Endothelial cell of umbilical vein (primary cell): ENCODE measurements around the gene COL28A1. TPM values are rescaled to one million over a fixed set of nuclear protein-coding genes. Genes with fewer than 3 reads are reported as not detected.

Experiments used
- BruUV-seq: library from RNA; stranded (reverse); fragments of 400-500 nt; replicated peaks from 2 replicates; lab custom pipeline; 2021; lab: Mats Ljungman, UMichigan
- CTCF ChIA-PET: fragments of 300-600, 350-600 bp; sonication (Branson Sonifier 250); formaldehyde crosslinking; loops from one replicate; lab custom pipeline; 2021; ENCODE audit warnings: antibody characterized with exemption, inconsistent platforms; lab: Charles Lee
- POLR2A ChIA-PET: fragments of 300-600, 350-600 bp; sonication (Branson Sonifier 250); formaldehyde crosslinking; loops from one replicate; lab custom pipeline; 2021; ENCODE audit warnings: antibody characterized with exemption, inconsistent platforms; lab: Charles Lee
- DNase-seq: peaks from one replicate; pipeline ENCODE4 v3.0.0-alpha.2; 2011; ENCODE audit warnings: low read depth, low spot score
- FAIRE-seq: peaks from 2 replicates; lab custom pipeline; 2011; peaks lifted over from hg19 to GRCh38; lab: Jason Lieb, UNC
- H2AFZ ChIP-seq: 2 replicates; pipeline ENCODE4 v1.6.0; 2012; ENCODE audit warnings: low read depth, low read length, control low read depth, inconsistent platforms
- H3K27ac ChIP-seq: 2 replicates; pipeline ENCODE4 v1.5.1; 2011; ENCODE audit warnings: low read depth, mild to moderate bottlenecking, control low read depth, low read length, moderate library complexity; ENCODE audit not compliant: insufficient read depth
- H3K27me3 ChIP-seq, 2 experiments: 2 replicates each; pipeline versions ENCODE4 v1.6.0 to v1.6.1; 2011; ENCODE audit warnings: low read length in 2 of 2, mixed read lengths in 1 of 2; ENCODE audit not compliant: control insufficient read depth in 2 of 2, insufficient read depth in 2 of 2
- H3K36me3 ChIP-seq, 2 experiments: 2 replicates in 1 of 2; 3 replicates in 1 of 2; pipeline ENCODE4 v1.5.1; 2011; ENCODE audit warnings: low read length in 2 of 2, mild to moderate bottlenecking in 1 of 2, moderate library complexity in 1 of 2; ENCODE audit not compliant: control insufficient read depth in 2 of 2, insufficient read depth in 2 of 2; ENCODE audit errors: extremely low read depth in 1 of 2
- H3K4me1 ChIP-seq: 3 replicates; pipeline ENCODE4 v1.5.1; 2011; ENCODE audit warnings: mild to moderate bottlenecking, low read length; ENCODE audit not compliant: control insufficient read depth, insufficient read depth; ENCODE audit errors: extremely low read depth
- H3K4me2 ChIP-seq: 2 replicates; pipeline ENCODE4 v1.6.1; 2011; ENCODE audit warnings: low read length, control low read depth, mixed read lengths; ENCODE audit not compliant: insufficient read depth
- H3K4me3 ChIP-seq, 3 experiments: fragments of 200-600 bp in 1 of 3; sonication (generic), shearing (Covaris generic) in 1 of 3; replicated peaks in 1 of 3; 2 replicates each; pipeline ENCODE4 v1.5.1; 2011 to 2016; ENCODE audit warnings: control low read depth in 3 of 3, low read length in 3 of 3, mild to moderate bottlenecking in 2 of 3, inconsistent platforms in 1 of 3, low read depth in 1 of 3, moderate library complexity in 1 of 3; ENCODE audit not compliant: insufficient read depth in 1 of 3
- H3K79me2 ChIP-seq: 2 replicates; pipeline ENCODE4 v1.6.0; 2012; ENCODE audit warnings: low read length, inconsistent platforms; ENCODE audit not compliant: control insufficient read depth, insufficient read depth
- H3K9ac ChIP-seq: replicated peaks from 2 replicates; pipeline ENCODE3; 2011; ENCODE audit warnings: low read length, control low read depth; ENCODE audit not compliant: insufficient read depth; ENCODE audit errors: extremely low read depth
- H3K9me1 ChIP-seq: replicated peaks from 3 replicates; pipeline ENCODE4 v1.6.0; 2011; ENCODE audit warnings: mild to moderate bottlenecking, low read length; ENCODE audit not compliant: control insufficient read depth, insufficient read depth; ENCODE audit errors: extremely low read depth
- H3K9me3 ChIP-seq: replicated peaks from 2 replicates; pipeline ENCODE4 v1.5.1; 2012; ENCODE audit warnings: low read length, inconsistent platforms; ENCODE audit not compliant: control insufficient read depth, insufficient read depth
- H4K20me1 ChIP-seq: replicated peaks from 2 replicates; pipeline ENCODE3; 2011; ENCODE audit warnings: mild to moderate bottlenecking, low read length; ENCODE audit not compliant: control insufficient read depth, insufficient read depth; ENCODE audit errors: extremely low read depth
- CTCF ChIP-seq, 2 donors: IDR thresholded peaks; 1 replicate in 1 of 2; 2 replicates in 1 of 2; pipeline ENCODE4 v1.5.1; 2011; ENCODE audit warnings: low read length in 2 of 2, mild to moderate bottlenecking in 2 of 2, moderate library complexity in 2 of 2, control low read depth in 1 of 2, inconsistent platforms in 1 of 2, low read depth in 1 of 2; ENCODE audit not compliant: insufficient read depth in 1 of 2; ENCODE audit errors: extremely low read depth in 1 of 2
- EZH2 ChIP-seq: IDR thresholded peaks from 2 replicates; pipeline ENCODE4 v1.6.1; 2012; ENCODE audit warnings: borderline replicate concordance, low read depth, mild to moderate bottlenecking, moderate library complexity, low read length, inconsistent platforms; ENCODE audit not compliant: severe bottlenecking
- FOS ChIP-seq: IDR thresholded peaks from 2 replicates; pipeline ENCODE4 v1.6.1; 2011; ENCODE audit warnings: mild to moderate bottlenecking, low read length, moderate library complexity, borderline replicate concordance; ENCODE audit not compliant: insufficient read depth
- GATA2 ChIP-seq: IDR thresholded peaks from 2 replicates; pipeline ENCODE4 v1.7.0; 2011; ENCODE audit warnings: low read depth, mild to moderate bottlenecking, moderate library complexity, mixed read lengths, low read length; ENCODE audit not compliant: insufficient read length, insufficient read depth
- JUN ChIP-seq: IDR thresholded peaks from 2 replicates; pipeline ENCODE4 v1.6.1; 2011; ENCODE audit warnings: borderline replicate concordance, low read depth; ENCODE audit not compliant: insufficient read length, insufficient read depth
- MYC ChIP-seq: IDR thresholded peaks from one replicate; pipeline ENCODE4 v1.6.1; 2011; ENCODE audit warnings: mild to moderate bottlenecking, low read depth, low read length
- POLR2A ChIP-seq: IDR thresholded peaks from 2 replicates; pipeline ENCODE4 v1.6.1; 2012; ENCODE audit warnings: low read depth, mild to moderate bottlenecking, control low read depth, low read length
- POLR2AphosphoS5 ChIP-seq: IDR thresholded peaks from 2 replicates; pipeline ENCODE4 v1.6.1; 2012; ENCODE audit warnings: low read depth, mild to moderate bottlenecking, control low read depth, low read length, moderate library complexity; ENCODE audit not compliant: insufficient read depth
- dilution Hi-C: fragments of 300-500 bp; cut with MboI; formaldehyde crosslinking; loops from one replicate; pipeline ENCODE4 v1.15.0; 2019; ENCODE audit warnings: low sequenced_read_pairs; ENCODE audit not compliant: extremely low pct_ligation_motif_present
- intact Hi-C: fragments of 100-400 bp; cut with micrococcal nuclease; formaldehyde crosslinking; loops from one replicate; pipeline ENCODE4 v1.10.0; 2022
- polyA plus RNA-seq, 4 experiments: library from polyadenylated mRNA; depleted of rRNA in 3 of 4; stranded (reverse) in 3 of 4; unstranded in 1 of 4; fragments of >200 nt; gene quantifications; 2 replicates each; pipeline versions ENCODE4 v1.2.1 to v1.2.3, GENCODE V29; 2011 to 2012; ENCODE audit warnings: missing spikeins in 1 of 4
- total RNA-seq: library from RNA; stranded (reverse); gene quantifications from 2 replicates; pipeline ENCODE4 v1.2.3, GENCODE V29; 2021
- TF ChIP-seq, protein P1 (sequence below): IDR thresholded peaks from 2 replicates; pipeline ENCODE4 v1.6.1; 2011; ENCODE audit not compliant: insufficient read depth, insufficient read length

The COL28A1 gene
- total and polyA plus RNA-seq, 2 donors (not counting 3 experiments of a cell fraction or from before 2014, with no cell fraction given) = not detected

DNA sequence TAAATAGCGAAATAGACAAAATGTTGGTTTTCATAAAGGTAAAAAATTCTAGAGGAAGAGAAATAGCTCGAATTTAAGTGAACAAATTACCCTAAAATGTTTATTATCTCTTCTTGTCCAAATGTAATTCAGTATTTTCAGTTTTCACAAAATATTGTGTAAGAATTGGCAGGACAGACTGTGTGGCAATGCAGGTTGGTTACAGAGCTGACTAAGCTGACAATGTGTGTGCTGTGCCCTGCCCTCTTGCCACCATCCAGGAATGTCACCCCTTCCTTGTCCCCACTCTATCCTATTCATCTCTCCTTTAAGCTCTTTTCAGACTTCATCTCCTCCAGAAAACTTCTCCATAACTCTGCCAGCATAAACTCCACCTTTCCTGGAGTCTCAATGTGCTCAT lies 46.1 kb downstream of the COL28A1 start:
- no peak overlapping the region for H3K9ac ChIP-seq
- no TSS peak for BruUV-seq
- no peaks in the 10 kb centered on the region for H3K9me3 ChIP-seq
- H2AFZ ChIP-seq = no peak overlapping the region
- TF ChIP-seq EZH2 (no peak), POLR2AphosphoS5 (no peak), MYC (no peak), GATA2 (no peak), FOS (no peak), POLR2A (no peak), JUN (no peak), CTCF (IDR thresholded peaks at IDR 0.05; ENCODE audit: extremely low read depth in 1 of 2, insufficient read depth in 1 of 2, low read depth in 1 of 2, low read length in 2 of 2) (no peak)
- TF ChIP-seq, protein P1, sequence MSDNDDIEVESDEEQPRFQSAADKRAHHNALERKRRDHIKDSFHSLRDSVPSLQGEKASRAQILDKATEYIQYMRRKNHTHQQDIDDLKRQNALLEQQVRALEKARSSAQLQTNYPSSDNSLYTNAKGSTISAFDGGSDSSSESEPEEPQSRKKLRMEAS = no peak
- H3K4me2 ChIP-seq = no peak overlapping the region
- no peaks in the 10 kb centered on the region for H3K4me1 ChIP-seq
- POLR2A ChIA-PET = no interaction called here
- FAIRE-seq = no peak
- DNase-seq = no peak
- dilution Hi-C loops = no loop called here
- CTCF ChIA-PET = interaction anchor here (1.0 kb wide), 1 partner anchor 65 kb away, joined by 3 read pairs; no protein-coding TSS in a partner anchor
- H4K20me1 ChIP-seq = no peaks in the 10 kb centered on the region
- H3K9me1 ChIP-seq = no peaks in the 10 kb centered on the region
- H3K27me3 ChIP-seq = no peaks in the 10 kb centered on the region
- H3K27ac ChIP-seq = no peak overlapping the region
- H3K4me3 ChIP-seq = no peak overlapping the region
- intact Hi-C loops = no loop called here
- no peaks in the 10 kb centered on the region for H3K36me3 ChIP-seq
- H3K79me2 ChIP-seq = no peaks in the 10 kb centered on the region
